GM12801 (cell line): ENCODE data around the gene DPP7.

Experiments
- TF ChIP-seq, protein P1 (sequence below): IDR thresholded peaks from one replicate; pipeline ENCODE4 v1.5.1; 2011; ENCODE audit warnings: control low read depth; ENCODE audit not compliant: insufficient read length; ENCODE audit errors: extremely low read depth

Gene DPP7

DNA sequence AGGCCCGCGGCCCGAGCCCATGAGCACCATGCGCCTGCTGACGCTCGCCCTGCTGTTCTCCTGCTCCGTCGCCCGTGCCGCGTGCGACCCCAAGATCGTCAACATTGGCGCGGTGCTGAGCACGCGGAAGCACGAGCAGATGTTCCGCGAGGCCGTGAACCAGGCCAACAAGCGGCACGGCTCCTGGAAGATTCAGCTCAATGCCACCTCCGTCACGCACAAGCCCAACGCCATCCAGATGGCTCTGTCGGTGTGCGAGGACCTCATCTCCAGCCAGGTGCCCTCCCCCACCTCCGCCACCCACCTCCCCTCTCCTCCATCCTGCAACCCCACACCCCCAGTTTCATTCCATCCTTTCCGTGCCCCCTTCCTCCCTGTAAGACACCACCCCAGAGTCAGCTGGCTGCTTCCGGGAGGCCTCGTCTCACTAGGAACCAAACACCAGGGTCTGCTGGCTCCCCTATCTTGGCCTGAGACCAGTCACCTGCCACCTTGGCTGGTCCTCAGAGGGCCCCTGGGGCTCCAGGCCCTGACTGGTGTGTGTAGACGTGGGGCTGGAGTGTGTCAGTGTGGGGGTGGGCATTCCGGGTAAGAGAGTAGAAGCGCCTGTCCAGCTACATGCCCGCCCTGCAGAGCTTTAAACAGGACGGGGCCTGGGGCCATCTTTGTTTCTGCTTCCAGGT, 25.1 kb upstream of the DPP7 start:
- TF ChIP-seq, protein P1, sequence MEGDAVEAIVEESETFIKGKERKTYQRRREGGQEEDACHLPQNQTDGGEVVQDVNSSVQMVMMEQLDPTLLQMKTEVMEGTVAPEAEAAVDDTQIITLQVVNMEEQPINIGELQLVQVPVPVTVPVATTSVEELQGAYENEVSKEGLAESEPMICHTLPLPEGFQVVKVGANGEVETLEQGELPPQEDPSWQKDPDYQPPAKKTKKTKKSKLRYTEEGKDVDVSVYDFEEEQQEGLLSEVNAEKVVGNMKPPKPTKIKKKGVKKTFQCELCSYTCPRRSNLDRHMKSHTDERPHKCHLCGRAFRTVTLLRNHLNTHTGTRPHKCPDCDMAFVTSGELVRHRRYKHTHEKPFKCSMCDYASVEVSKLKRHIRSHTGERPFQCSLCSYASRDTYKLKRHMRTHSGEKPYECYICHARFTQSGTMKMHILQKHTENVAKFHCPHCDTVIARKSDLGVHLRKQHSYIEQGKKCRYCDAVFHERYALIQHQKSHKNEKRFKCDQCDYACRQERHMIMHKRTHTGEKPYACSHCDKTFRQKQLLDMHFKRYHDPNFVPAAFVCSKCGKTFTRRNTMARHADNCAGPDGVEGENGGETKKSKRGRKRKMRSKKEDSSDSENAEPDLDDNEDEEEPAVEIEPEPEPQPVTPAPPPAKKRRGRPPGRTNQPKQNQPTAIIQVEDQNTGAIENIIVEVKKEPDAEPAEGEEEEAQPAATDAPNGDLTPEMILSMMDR, result no peak

DNA sequence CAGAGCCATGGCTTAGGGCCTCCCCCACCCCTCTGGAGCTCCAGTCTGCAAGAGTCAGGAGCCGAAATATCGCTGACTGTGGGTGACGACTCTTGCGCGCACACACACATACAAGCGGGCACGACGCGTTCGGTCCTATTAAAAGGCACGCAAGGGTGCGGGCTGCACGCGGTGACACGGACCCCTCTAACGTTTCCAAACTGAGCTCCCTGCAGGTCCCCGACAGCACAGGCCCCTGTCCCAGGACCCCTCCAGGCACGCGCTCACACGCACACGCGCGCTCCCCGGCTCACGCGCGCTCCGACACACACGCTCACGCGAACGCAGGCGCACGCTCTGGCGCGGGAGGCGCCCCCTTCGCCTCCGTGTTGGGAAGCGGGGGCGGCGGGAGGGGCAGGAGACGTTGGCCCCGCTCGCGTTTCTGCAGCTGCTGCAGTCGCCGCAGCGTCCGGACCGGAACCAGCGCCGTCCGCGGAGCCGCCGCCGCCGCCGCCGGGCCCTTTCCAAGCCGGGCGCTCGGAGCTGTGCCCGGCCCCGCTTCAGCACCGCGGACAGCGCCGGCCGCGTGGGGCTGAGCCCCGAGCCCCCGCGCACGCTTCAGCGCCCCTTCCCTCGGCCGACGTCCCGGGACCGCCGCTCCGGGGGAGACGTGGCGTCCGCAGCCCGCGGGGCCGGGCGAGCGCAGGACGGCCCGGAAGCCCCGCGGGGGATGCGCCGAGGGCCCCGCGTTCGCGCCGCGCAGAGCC, 24.4 kb upstream of the DPP7 start, which contains the start of gene GRIN1:
Gene GRIN1 (plus strand): TSS at position 433 of the 746 bp plus-strand sequence. CDS start 333 bp downstream, outside the sequence.
- TF ChIP-seq, protein P1, result no peak

DNA sequence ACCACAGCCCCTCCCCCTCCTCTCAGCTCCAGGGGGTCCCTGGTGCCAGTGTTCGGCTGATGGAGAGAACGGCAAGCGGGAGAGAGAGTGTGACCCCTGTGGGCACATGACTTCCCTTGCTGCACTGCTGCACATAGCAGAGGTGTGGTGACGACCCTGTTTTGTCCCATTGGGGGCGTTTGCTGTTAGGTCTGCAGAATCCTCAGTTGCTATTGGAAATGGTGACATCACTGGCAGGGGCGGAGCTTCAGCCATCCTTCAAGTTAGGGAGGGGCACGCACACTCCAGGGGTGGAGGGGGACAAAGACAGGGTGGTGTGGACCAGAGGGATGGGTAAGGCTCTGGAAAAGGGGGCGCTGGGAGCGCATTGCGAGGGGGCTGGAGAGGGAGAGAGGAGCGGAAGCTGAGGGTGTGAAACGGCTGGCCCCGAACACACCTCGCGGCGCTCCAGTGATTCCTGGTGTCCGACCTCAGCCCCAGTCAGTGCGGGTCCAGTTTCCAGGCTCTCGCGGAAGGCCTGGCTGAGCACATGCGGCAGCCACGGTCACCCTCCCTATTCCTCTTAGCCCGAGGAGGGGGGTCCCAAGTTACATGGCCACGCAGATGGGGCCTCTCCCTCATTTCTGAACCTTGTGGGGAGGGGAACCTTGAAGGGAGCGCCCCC, 23.7 kb upstream of the DPP7 start:
- TF ChIP-seq, protein P1, result no peak

DNA sequence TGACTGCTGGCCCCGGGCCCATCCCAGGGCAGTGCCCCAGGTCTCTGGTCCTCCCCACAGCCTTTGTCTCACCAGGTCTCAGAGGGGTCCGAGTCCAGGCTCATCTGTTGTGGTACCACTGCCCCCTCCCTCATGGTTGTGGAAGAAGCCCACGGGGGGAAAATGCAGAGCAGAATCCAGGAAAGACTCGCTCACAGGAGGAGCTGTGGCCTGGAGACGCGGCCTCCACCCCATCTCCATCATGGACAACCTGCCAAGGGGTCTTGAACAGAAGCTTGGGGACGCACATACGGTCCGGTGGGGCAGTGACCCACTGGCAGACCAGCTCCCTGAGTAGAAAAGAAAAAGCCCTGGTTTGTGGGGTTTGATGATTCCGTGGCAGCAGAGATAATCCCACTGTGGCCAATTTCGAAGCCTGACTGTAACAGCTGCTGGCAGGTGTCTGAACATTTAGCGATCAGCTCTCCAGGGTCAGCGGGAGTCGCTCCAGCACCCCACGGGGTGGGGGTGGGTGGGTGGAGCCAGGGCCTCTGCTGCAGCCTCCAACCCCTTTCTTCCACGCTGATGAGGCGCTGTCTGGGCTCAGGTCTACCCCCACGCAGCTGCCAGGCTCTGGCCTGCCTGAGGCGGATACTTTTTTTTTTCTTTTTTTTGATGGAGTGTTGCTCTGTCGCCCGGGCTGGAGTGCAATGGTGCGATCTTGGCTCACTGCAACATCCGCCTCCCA, 22.5 kb upstream of the DPP7 start:
- TF ChIP-seq, protein P1, result no peak

DNA sequence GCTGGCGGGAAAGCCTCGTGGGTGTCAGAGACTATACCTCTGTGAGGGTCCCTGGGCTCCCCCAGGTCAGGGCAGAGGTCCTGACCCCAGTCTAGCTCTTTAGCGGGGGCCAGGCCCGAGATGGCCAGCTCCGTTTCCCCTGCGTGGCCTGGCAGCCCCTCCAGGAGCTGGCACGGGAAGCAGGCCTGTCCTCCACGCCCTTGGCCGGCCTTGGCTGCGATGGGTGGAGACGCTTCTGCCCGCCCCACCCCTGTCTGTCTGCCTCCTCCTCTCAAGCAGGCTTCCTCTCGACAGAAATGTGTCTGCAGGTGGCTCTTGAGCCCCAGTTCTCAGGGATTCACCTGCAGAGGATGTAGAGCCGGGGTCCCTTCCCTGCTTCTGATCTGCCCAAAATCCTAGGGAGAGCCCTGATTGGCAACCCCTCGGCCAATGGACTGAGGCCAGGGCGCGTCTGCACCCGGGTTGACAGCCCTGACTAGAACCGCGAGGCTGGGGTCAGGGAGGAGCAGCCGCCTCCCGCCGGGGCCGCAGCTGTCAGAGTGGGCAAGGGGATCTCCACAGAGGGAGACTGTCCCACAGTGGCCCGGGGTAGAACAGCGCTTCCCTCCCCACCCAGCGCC, 21.8 kb upstream of the DPP7 start:
- TF ChIP-seq, protein P1, result no peak

DNA sequence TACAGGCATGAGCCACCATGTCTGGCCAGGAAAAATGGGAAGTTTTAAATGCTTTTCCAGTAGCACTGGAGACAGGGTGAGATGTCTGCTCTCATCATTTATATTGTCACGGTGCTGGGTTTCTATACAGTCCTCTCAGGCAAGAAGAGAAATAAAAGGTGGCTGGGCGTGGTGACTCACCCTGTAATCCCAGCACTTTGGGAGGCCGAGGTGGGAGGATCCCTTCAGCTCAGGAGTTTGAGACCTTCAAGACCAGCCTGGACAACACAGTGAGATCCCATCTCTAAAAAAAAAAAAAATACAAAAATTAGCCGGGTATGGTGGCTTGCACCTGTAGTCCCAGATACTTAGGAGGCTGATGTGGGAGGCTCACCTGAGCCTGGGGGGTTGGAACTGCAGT, 19.7 kb upstream of the DPP7 start:
- TF ChIP-seq, protein P1, result no peak
